HG03175 (cell line): ENCODE results near the gene OXNAD1.

Experiments
- ATAC-seq: cut with Tn5 transposase; IDR thresholded peaks from one replicate; pipeline ENCODE4 v1.9.1; 2021; ENCODE audit warnings: mild to moderate bottlenecking, moderate library complexity; ENCODE audit not compliant: unreplicated experiment

The OXNAD1 gene

DNA sequence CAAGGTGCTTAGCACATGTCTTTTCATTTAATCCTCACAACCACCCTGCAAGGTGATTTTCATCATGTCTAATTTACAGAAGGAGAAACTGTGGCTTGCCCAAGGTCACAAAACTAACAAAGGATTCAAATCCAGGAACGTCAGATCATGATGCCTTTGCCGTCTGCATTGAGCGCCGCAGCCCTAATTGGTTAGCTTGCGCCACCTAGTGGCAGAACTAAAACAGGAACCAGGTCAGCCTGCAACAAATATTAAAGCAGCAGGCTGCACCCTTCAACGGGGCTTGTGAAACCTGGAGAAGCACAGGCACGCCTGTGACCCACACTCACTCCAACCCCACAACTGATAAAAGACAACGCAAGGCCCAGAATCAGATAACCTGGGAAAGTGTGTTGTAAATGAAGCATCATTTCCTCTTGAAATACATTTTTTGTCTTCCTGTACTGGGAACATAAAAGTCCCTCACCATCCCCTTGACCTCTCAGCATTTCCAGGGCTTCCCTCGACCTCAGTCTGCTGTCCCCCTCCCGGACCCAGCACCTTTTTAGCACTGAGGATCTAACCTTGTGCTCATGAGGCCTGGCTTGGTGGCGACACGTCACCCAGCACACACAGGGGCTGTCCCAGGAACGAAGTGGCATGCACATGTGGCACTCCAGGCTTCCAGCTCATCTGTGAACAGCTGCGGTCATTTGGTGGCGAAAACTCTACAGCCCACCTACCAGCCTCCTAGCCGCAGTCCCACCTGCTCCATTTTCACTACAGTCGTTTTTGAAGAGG lies 17.5 kb upstream of the OXNAD1 start:
- peak; percentile 77 for ATAC-seq

GRCh38 chr3:16248556-16248955 lies 16.5 kb upstream of the OXNAD1 start:
- ATAC-seq: no peak

DNA sequence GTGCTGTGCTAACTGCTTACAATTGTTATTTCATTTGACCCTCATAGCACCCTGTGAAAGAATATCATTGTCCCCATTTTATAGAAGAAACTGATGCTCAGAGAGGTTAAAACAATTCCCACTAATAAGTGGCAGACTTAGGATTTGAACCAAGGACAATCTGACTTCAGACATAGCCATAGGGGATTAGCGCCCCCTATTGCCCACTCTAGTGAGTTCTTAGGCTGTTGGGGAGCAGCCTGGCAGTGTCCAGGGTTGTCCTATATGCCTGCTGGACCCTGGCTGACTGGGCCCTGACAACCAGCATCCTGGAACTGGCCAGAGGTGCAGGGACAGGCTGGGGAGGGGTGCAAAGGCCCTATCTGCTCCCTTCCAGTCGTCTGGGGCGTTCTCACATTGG lies 15.7 kb upstream of the OXNAD1 start:
- no peak for ATAC-seq

- ATAC-seq: no peak
Observed at GRCh38 chr3:16249886-16250285, 15.1 kb upstream of the OXNAD1 start.

- no peak for ATAC-seq
Observed at GRCh38 chr3:16251316-16252085, 13.5 kb upstream of the OXNAD1 start.

DNA sequence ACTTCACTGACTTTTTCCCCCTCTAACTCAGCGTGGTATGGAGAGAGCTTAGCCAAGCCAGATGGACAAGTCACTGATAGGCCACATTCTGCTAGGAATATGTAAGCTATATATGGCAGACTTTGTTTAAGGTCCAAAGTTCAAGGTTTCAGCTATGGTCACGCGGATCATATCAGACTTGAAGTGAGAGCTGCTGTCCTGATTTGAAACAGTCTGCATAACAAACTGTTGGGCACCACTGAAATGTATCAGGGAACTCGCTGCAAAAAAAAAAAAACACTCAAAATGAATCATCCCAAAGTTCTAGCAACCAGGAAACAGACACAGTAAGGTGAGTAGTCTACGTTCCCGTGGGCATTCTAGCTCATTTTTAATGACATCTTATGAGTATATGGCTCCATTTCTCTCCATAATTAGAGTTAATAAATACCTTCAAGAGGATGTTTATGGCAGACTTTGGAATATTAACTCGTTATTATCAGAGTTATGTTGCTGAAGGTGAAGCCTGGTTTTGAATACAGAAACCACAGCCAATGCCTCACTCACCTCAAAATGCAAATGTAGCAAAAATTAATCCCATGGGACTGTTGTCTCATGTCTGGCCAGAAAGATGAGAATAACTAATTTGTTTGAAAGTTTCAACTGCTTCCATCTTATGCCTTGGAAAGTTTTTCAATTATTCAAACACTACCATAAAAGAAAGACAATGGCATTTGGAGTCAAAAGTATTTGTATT lies 12.6 kb upstream of the OXNAD1 start:
- peak; percentile 54 for ATAC-seq

DNA sequence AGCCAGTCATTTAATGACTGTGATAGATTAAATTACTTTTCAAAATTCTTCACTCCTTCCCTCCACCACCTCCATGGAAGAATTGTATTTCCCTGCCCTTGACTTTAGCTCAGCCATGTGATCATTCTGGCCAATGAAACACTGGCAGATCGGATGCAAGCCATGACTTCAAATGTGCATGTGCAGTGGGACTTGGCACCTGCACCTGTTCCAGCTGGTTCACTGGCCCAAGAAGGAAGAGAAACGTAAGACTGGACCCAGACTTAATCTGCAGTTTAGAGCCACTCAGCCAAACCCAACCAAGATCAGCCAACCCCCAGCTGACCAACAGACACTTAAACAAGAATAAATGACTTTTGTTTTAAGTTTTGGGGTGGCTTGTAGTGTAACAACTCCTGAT lies 12.0 kb upstream of the OXNAD1 start:
- ATAC-seq: no peak

DNA sequence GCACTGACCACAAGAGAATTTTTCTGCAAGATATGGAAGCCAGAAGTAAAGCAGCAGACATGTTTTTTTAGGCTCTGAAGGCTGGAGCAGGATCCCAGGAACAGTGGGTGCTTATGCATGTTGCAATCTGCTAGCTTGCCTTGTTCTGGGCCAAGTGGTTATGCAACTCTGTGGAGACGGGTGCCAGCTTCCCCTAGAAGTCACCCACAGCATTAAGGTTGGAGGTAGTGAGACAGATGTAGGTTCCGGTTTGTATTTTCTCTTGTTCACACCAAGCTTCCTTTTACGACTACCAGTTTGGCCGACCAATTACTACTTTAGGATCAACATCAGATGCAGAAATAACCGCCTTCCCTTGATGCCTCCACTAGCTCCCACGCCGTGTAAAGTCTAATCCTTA lies 11.4 kb upstream of the OXNAD1 start:
- ATAC-seq: no peak

DNA sequence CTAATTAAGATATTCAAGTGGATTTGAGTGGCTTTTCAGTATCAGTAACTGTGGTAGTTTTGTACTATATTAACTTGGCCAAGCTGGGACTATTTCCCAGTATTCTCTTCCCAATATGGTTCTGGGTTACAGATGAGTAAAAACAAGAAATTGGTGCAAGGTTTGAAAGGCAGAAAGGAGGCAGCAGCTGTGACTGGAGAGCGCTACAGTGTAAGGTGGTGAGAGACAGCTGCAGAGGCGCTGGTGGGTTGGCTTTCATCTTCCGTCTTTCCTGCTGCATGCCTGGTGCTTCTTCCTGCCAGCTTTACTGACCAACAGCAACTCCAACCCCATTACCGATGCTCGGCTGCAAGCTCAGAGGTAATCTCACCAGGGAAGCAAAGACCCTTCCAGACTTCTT lies 10.1 kb upstream of the OXNAD1 start:
- no peak for ATAC-seq

DNA sequence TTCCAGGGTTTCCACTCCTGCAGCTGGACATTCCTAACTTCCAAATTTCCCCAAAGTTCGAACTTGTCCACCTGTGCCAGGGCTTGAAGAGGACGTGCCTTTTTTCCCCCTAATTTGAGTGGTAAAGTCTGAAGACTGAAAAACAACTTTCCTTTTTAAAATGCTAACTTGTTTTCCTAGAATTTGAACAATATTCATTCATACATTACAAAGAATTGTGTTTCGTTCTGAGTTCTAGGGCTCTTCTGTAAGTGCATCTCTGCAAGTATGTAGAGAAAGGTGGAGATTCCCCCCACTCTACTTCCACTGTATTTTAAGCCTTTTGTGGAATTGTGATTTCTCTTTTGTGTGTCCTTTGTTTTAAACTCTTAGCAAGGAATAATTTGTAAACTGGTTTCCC lies 9.7 kb upstream of the OXNAD1 start:
- ATAC-seq: no peak

GRCh38 chr3:16255726-16256125 lies 9.3 kb upstream of the OXNAD1 start:
- ATAC-seq: no peak

- ATAC-seq: no peak
Observed at GRCh38 chr3:16257309-16257708, 7.7 kb upstream of the OXNAD1 start.

DNA sequence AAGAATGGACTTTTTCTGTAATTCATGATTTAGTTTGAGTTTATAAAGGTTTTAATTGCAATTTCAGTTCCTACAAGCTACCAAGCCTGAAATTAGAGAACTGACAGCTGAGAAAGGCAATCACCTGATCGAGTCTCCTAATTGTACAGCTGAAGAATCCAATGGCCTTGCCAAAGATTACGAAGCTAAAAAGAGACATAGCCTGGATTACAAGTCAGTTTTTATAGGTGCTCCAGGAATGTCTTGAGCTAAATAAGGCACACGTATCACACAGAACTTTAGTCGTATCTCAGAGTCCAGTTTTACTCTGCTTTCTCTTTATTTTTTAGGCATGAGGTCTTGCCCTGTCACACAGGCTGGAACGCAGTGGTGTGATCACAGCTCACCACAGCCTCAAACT lies 6.8 kb upstream of the OXNAD1 start:
- no peak for ATAC-seq

DNA sequence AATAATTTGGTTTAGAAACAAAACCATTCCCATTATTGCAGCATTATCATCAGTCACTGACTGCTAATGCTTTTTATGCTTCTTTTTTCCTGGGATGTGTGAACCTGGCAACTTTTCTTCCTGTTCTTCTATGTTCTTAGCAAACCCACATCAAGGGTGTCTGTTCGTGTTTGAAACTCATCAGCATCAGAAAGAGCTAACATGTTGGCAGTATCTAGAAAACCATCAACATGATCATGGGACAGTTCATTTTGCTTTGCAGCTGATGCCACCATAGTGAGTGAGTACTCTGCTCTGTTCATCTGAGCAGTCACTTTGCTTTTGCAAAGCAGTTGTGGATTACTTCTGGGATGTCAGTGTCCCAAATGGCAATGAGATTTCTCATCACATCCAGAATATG lies 6.1 kb upstream of the OXNAD1 start:
- no peak for ATAC-seq

GRCh38 chr3:16260046-16260445 lies 5.0 kb upstream of the OXNAD1 start:
- no peak for ATAC-seq

- ATAC-seq: no peak
Observed at GRCh38 chr3:16262174-16262573, 2.8 kb upstream of the OXNAD1 start.

DNA sequence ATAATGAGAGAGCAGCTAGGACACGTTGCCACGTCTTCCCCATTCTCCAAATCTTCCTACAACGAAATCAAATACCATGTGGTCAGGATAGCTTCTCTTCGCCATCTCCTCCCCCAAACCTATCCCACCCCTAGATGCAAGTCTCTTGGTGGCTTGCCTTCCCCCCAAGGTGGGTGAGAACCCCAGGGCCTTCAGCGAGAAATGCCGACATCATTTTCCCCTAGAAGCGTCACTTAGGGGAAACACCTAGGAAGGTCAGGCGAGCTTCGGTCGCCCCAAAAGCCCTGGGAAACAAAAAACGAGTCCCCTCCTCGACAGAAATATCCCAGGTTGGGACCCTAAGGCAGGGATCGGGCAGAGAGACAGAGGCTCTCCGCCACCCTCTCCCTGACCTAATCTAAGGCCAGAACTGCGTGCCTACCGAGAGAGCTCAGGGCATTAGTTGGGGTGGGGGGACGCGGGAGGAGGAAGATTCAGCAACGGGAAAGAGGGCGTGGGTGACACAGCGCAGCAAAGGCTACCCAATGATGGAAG lies 771 bp upstream of the OXNAD1 start:
- ATAC-seq: peak; percentile 0

GRCh38 chr3:16265455-16265786 lies 409 bp downstream of the OXNAD1 start:
- ATAC-seq: no peak

DNA sequence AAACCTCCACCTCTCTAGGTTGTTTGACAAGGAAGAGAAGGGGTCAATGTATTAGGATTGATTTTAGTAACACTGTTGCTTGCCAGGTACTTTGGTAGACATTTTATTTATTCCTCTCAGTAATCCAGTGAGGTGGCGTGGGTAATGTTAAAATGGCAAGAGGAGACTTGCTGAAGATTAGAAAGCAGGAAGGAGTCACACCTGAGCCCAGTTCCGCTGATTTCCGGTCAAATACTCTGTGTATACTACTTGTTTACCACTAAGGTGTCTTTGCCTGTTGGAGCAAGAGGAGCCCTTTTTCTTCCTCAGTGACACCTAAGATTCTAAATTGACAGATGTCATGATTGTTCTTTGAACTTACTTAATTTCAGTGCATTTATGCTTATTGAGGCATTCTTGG lies 1.7 kb downstream of the OXNAD1 start:
- no peak for ATAC-seq

GRCh38 chr3:16270855-16271254 lies 5.8 kb downstream of the OXNAD1 start:
- ATAC-seq: no peak

DNA sequence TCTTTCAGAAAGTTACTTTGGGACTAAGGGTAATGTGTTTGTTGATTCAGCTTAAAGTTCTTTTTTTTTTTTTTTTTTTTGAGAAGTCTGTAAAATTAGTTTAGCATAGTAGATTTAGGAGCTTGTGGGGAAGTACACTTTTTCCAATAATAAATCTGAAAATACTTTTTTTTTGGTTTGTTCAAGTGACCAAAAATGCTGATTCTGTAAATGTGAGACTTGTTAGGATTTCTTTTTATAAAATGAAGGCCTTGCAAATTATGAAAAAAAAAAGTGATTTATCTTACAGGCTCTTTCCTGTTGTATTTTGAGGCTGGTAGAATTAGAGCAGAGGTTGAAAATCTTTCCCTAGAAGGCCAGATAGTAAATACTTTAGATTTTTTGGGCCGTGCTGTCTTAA lies 7.6 kb downstream of the OXNAD1 start:
- no peak for ATAC-seq

- no peak for ATAC-seq
Observed at GRCh38 chr3:16273867-16274266, 8.9 kb downstream of the OXNAD1 start.
